SK-N-SH treated with all-trans-retinoic acid at 6 μM for 48 hours (cell line): Measurements from ENCODE around the gene ADPRHL1.

Experiments used
- CREB5 ChIP-seq: fragments of 250-450 bp; sonication (Bioruptor Pico); IDR thresholded peaks from 2 replicates; pipeline ENCODE4 v1.5.1; 2020; ENCODE audit warnings: low read depth, mild to moderate bottlenecking, moderate library complexity
- OSR1 ChIP-seq: fragments of 250-450 bp; sonication (Bioruptor Pico); IDR thresholded peaks from 2 replicates; pipeline ENCODE4 v1.8.0; 2022; ENCODE audit warnings: moderate library complexity, mild to moderate bottlenecking, inconsistent platforms
- PATZ1 ChIP-seq: fragments of 250-450 bp; sonication (Bioruptor Pico); IDR thresholded peaks from 2 replicates; pipeline ENCODE4 v1.8.0; 2020; ENCODE audit warnings: mild to moderate bottlenecking, moderate library complexity, borderline replicate concordance
- PPARA ChIP-seq: fragments of 250-450 bp; sonication (Bioruptor Pico); IDR thresholded peaks from 2 replicates; pipeline ENCODE4 v1.5.0; 2020; ENCODE audit warnings: mild to moderate bottlenecking, borderline replicate concordance
- ZC3H10 ChIP-seq: fragments of 250-450 bp; sonication (Bioruptor Pico); IDR thresholded peaks from 2 replicates; pipeline ENCODE4 v1.5.1; 2021; ENCODE audit warnings: mild to moderate bottlenecking, moderate library complexity
- ZNF565 ChIP-seq: fragments of 450-650 bp; formaldehyde crosslinking; conservative IDR thresholded peaks from 2 replicates; pipeline ENCODE4 v1.5.0; 2020; ENCODE audit warnings: low read depth, mild to moderate bottlenecking, moderate library complexity

- no peak for TF ChIP-seq OSR1 (CRISPR knock-in tag)
- TF ChIP-seq ZC3H10: 0 out of 2 replicates have a peak, but pooled peaks have one; percentile 47
- TF ChIP-seq CREB5 (CRISPR knock-in tag): no peak
- no peak for TF ChIP-seq PATZ1 (CRISPR knock-in tag)
- no peak for TF ChIP-seq PPARA (CRISPR knock-in tag)
- TF ChIP-seq ZNF565 (CRISPR knock-in tag): no peak
These were observed 37.5 kb upstream of the ADPRHL1 start, which contains the start of gene DCUN1D2 for GRCh38 chr13:113490496-113491417.
